Retinal pigment epithelial cell (primary cell): ENCODE measurements around the gene ACO1.
"Not testable (repeated sequence)": the region's sequence is repeated elsewhere in the genome, so short reads cannot be mapped to it uniquely, and the experiment has no call there.

Experiments
- DNase-seq: peaks from one replicate; pipeline ENCODE4 v3.0.0-alpha.2; 2010; ENCODE audit warnings: low read depth
- H3K4me3 ChIP-seq: 2 replicates; pipeline ENCODE4 v1.5.1; 2011; ENCODE audit warnings: mild to moderate bottlenecking, low read length, control low read depth, moderate library complexity
- TF ChIP-seq, protein P1 (sequence below): conservative IDR thresholded peaks from 2 replicates; pipeline ENCODE4 v1.5.1; 2011; ENCODE audit warnings: low read depth, low read length, control low read depth, inconsistent platforms

The ACO1 gene

DNA sequence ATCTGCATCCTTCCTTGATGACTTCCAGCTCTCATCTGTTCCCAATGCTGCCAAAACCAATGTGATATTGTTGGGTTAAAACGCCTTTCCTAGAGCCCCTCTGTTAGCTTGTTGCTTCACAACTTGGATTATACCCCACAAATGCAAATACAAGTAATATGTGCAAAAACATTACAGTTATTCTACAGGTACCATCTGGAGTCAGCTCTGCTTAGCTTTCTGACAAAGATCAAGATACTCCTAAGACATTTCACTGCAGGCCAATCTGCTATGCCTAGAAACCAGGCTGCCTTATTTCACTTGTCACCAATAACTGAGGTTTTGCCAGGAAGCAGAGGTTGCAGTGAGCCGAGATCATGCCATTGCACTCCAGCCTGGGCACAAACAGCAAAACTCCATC is 36.9 kb upstream of the ACO1 start:
- H3K4me3 ChIP-seq: no peak overlapping the region
- DNase-seq: no peak
- TF ChIP-seq, protein P1, sequence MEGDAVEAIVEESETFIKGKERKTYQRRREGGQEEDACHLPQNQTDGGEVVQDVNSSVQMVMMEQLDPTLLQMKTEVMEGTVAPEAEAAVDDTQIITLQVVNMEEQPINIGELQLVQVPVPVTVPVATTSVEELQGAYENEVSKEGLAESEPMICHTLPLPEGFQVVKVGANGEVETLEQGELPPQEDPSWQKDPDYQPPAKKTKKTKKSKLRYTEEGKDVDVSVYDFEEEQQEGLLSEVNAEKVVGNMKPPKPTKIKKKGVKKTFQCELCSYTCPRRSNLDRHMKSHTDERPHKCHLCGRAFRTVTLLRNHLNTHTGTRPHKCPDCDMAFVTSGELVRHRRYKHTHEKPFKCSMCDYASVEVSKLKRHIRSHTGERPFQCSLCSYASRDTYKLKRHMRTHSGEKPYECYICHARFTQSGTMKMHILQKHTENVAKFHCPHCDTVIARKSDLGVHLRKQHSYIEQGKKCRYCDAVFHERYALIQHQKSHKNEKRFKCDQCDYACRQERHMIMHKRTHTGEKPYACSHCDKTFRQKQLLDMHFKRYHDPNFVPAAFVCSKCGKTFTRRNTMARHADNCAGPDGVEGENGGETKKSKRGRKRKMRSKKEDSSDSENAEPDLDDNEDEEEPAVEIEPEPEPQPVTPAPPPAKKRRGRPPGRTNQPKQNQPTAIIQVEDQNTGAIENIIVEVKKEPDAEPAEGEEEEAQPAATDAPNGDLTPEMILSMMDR: no peak

DNA sequence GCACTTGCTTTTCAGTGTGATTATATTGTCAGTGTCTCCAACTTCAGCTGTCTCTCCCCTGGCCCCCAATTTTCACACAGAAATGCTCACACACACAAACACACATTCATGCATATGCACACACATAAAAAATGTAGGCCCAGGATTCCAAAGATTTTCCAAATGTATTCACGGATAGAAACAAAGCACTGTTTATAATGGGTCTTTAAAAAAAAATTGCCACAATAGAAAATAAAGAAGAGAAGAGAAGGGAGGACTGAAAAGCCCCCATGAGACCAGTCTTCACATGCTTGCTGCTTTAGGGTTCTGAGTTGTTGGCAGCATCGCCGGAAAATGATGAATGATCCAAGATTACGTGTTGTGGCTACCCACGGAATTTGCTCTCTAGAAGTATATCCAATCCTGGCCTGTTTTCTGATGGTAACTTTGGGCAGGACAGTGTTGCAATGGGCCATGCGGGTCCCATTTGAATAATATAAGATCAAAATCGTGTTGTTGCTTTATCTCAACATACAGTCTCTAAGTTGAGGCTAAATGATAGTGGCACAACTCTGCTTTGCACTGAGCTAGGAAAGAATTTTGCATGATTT is 36.2 kb upstream of the ACO1 start:
- H3K4me3 ChIP-seq: no peak overlapping the region
- TF ChIP-seq, protein P1: no peak
- no peak for DNase-seq

DNA sequence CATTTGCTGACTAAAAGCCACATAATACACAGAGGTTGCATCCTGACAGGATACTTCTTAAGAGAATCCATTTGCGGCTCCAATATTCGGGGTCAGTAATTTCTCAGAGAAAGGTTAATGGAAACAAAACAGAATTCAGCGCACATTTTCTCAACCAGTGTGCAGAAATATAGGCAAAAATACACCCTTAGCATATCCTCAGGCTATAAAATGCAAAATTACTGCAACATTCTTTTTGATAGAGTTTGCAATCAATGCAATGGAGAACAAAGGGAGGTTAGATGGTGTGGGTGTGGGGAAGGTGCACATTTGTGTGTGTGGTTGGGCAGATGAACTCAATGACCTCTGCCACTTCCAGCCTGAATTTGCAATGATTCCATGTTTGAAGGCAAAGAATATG is 35.4 kb upstream of the ACO1 start:
- TF ChIP-seq, protein P1: no peak
- DNase-seq: no peak
- no peak overlapping the region for H3K4me3 ChIP-seq

DNA sequence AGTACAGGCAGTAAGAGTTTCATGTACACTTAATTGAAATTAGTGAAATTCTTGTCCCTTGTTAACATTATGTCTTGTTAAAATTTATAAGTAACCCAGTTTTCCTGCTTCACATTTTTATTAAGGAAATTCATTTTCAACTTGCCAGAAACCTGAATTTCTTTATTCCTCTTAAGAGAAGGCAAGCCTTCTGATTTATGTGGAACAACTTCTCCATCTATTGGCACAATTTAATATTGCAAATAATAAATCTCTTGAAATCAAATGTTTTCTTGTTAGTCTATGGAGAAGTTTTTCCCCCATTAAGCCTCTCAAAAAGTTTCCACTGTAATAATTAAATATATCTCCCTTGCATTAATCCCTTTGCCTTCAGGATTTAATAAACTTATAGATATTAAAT is 33.8 kb upstream of the ACO1 start:
- no peak for DNase-seq
- TF ChIP-seq, protein P1: peak; percentile 25
- H3K4me3 ChIP-seq: no peak overlapping the region

DNA sequence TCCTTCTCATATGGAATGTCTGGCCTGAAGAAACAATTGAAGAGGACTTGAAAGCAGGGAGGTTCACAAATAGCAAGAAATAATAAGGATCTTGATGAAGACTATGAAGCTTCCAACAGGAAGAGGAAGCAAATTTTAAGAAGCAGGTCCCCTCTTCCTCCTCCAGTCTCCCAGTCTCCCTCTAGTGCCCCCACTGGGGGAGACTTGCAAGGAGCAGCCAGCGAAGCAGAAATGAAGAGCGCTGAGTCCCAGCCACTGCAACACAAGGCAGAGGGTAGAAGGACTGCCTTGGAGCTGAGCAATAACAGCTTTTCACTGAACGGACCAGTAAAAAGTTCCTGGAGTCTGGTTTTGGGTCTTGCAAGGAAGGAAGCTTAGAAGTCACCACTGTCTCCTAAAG is 32.6 kb upstream of the ACO1 start:
- TF ChIP-seq, protein P1: peak; percentile 36
- DNase-seq: no peak
- H3K4me3 ChIP-seq: no peak overlapping the region

DNA sequence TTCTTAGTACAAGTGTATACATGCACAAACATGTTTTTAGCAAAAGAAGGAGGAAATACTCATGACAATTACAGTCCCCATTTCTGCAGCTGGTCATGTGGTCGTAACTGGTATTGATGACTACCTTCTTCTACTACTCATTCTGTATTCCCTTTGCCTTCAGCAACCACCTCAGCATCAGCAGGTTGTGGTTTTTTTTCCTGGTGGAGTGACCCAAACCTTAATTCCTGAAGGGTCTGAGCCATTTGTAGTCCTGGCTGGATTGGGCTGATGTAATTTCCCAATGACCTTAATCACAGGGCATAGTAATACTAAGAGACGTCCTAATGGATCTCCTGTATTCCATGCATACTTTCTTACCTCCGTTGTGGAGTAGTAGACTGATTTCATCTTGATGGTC is 31.0 kb upstream of the ACO1 start:
- DNase-seq, H3K4me3 ChIP-seq: not testable (repeated sequence)

DNA sequence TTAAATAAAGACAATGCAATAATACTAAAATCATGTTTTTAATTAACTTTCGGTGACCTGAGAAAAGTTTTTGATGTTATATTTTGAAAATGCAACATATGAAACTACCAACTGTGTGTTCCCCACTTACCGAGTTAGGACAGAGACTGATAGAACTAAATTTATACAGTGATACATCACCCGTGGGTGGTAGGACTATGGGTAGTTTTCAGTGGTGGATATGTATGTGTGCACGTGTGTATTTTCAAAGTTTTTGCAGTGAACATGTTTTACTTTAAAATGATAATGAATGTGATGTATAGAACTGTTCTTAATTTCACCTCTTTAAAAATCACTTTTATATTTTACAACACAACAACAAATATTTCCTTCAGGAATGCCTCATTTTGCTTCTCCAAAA is 25.0 kb upstream of the ACO1 start:
- DNase-seq: no peak
- TF ChIP-seq, protein P1: no peak
- H3K4me3 ChIP-seq: no peak overlapping the region
